Stimulated activated CD8-positive, alpha-beta memory T cell treated with anti-CD3 and anti-CD28 coated beads, Interleukin-2, amount 100 ng/mL, for 48 hours (primary cell): ENCODE data around the gene CFAP298.
"Not testable (repeated sequence)": the region's sequence is repeated elsewhere in the genome, so short reads cannot be mapped to it uniquely, and the experiment has no call there.

Experiments
- DNase-seq, 2 donors: peaks; one replicate each; pipeline ENCODE4 v3.0.0-alpha.2; 2020; ENCODE audit warnings: low read depth in 2 of 2

CFAP298 gene, protein sequence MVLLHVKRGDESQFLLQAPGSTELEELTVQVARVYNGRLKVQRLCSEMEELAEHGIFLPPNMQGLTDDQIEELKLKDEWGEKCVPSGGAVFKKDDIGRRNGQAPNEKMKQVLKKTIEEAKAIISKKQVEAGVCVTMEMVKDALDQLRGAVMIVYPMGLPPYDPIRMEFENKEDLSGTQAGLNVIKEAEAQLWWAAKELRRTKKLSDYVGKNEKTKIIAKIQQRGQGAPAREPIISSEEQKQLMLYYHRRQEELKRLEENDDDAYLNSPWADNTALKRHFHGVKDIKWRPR

DNA sequence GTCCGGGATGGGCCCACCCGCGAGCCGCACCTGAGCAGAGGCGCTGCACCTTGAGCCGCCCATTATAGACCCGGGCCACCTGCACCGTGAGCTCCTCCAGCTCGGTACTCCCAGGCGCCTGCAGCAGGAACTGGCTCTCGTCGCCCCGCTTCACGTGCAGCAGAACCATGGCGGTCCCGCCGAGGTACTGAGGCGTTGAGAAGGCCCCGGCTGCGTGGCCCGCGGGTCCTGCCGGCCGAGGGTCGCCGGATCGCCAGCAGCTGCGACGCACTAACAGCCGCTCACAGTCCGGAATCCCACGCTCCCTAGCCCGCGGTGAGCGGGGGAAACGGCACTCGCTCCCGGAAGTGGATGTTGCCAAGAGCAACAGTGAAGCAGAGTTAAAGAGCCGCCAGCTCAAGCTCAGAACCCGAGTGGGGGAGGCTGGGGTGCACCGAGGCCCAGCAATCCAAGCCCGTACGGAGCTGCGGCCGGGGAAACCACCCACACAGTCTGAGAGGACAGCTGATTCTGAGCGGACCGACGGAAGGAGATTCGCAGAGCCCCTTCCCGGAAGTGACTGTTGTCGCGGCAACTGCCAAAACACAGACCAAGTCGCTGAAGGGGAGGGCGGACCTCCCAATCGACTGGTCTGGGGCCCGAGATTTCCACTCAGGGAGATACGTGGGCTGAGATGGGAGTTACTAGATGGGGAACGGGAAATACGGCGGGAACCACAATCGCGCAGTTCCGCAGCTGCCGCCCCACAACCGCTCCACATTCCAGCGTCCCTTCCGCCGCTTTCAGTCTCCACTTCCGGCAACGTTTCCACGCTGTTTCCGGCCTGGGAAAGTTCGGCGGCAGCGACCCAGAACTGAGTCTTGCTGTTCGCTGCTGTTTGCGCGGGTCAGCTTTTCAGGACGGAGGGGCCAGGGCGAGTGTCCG is at the start of gene CFAP298:
Gene CFAP298, minus strand, starts transcription at position 303 of the 924 bp plus-strand sequence. Its CDS starts 134 bp downstream, at position 169.
- DNase-seq: peak; percentile 77 to 79

DNA sequence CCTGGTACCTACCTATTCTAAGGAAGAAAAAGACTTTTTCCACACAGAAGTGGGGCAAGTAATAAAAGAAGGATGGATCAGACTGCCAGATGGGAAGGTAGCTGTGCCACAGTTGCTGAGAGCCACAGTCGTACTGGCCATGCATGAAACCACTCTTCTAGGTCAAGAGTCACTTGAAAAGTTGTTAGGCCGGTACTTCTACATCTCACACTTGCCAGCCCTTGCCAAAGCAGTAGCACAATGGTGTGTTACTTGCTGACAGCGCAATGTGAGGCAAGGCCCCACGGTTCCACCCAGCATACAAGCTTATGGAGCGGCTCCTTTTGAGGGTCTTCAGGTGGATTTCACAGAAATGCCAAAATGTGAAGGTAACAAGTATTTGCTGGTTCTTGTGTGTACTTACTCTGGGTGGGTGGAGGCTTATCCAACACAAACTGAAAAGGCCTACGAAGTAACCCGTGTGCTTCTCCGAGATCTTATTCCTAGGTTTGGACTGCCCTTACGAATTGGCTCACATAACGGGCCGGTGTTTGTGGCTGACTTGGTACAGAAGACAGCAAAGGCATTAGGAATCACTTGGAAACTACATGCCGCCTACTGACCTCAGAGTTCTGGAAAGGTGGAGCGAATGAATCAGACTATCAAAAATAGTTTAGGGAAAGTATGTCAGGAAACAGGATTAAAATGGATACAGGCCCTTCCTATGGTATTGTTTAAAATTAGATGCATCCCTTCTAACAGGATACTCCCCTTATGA is 49.0 kb upstream of the CFAP298 start:
- not testable (repeated sequence) for DNase-seq

DNA sequence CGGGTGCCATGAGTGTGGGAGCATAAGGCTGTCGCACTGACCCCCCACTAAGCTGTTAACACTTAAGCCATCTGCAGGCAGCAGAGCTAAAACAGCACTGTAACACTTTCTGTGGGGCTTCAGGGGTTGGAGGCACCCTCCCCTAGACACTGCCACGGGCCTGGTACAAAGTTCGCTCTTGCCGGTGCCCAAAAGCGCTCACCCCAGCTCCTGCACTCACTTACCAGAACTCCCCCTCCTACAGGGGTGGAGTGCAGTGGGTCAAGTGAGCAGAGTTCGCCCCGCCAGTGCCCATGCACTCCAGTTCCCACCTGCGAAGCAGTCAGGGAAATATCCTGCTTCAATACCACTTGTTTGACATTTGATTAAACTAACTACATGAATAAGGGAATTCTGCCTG is 46.3 kb upstream of the CFAP298 start:
- DNase-seq: no peak

DNA sequence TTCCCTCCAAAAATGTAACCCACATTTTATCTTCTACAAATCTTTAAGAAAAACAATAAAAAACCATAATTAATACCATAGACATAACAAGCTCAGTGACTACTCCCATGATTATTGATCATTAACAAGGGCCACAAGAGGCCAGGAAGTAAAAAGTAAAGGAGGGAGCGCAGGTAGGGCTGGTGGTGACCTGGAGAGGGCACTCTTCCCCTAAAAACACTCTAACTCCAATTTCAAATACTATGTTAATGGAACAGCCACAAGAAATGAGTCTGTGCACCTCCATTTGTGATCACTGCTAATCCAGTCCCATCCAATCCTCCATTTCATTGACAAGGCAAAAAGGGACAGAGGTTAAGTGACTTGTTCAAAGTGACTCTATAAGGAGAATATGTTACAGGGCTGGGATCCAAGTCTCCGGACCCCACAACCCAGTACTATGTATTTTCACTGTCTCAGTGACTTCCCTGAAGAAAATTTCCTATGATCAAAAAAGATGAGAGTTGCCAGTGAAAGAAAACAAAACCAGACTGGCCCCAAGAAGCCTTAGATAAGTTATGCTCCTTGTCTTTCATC is 41.2 kb upstream of the CFAP298 start:
- no peak for DNase-seq

DNA sequence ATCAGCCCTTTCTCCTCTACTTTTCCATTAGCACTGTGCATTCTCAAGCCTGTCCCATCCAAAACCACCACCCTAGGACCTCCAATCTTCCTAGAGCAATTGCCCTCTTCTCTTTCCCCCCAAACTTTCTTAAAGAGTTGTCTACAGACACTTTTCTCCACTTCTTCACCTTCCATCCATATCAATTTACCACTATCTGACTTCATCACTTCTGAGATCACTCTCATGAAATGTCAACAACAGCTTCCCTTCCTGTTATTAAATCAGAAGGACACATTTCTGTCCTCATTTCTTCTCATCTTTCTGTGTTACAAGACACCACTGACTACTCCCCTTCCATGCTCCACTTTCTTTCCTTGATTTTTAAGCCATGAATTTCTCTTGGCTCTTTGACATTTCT is 36.0 kb upstream of the CFAP298 start:
- DNase-seq: no peak

DNA sequence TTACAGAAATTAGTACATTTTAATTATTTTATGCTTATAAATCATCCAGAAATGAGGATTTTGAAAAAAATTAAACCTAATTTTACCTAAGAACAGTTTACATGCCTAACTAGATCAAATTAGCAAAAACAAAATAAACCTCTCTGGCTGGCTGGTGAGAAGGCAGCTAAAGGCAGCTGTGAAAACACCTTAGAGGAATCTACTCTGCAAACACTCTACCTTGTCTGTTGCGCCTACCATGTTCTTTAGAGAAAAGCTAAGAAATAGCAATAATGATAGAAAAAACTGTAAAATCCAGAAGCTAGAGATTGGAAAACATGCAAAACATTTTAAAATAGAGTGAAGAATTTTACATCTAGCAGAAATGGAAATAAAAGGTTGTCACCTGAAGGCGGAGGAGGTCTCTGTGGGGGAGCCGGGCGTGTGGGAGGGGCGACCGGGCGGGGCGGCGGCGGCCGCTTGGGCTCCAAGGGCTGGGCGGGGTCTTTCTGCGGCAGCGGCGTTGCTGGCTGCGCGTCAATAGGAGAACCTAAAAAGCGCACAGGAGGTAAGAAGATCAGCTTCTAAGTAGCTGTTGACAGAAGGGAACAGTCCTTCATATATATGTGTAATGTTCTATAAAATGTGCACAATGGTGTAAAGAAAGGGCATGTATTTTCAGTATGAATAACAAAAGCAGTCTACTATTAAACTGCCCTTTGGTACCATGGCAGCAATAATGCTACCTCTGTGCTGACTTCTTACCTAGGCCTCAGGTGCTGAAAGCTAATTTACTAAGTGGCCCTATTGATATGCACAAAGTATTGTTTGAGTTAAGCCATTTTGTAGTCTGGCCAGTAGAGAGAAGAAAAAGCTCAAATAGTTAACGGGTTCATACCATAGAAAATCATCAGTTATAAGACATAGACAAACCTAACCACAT is 33.3 kb upstream of the CFAP298 start:
- DNase-seq: no peak

DNA sequence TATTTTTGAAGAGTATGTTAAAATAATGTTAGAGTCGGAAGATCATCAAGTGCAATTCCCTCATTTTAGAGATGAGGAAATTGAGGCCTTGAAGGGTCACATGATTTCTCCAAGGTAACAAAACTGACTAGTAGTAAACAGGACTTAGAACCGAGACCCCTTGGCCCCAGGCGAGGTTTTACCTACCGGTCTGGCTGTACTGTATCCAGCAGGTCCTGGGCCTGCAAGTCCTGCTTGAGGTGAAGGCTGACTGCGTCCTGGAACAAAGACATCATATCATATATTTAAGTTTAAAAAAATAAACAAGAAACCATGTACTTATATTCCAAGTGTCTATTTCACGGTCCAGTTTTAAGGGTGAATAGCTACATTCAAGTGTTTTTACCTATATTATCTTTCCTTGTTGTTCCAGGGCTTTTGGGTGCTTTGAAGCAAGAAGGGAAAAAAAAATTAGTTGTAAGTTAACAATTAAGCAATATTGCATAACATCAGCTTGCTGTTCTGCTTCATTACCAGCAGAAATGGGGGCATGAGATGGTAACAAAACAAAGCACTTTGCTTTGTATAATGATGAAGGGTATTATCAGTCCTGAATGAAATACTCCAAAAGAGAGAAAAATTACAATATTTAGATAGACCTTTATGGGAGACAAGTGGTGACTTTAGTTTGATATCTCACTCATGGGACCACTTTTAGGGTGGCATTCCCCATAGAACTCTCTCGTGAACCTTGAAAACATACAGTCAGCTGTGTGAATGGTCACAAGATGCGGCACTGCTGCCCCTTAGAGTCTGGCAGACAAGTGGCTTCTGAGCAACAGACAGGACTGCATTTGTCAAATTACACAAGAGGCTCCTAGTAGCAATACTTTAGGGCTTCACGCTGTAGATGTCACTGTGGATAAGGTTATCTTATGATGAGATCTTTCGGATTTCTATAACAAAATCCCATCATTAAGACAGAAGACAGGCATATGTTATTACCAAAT is 29.8 kb upstream of the CFAP298 start:
- no peak for DNase-seq

DNA sequence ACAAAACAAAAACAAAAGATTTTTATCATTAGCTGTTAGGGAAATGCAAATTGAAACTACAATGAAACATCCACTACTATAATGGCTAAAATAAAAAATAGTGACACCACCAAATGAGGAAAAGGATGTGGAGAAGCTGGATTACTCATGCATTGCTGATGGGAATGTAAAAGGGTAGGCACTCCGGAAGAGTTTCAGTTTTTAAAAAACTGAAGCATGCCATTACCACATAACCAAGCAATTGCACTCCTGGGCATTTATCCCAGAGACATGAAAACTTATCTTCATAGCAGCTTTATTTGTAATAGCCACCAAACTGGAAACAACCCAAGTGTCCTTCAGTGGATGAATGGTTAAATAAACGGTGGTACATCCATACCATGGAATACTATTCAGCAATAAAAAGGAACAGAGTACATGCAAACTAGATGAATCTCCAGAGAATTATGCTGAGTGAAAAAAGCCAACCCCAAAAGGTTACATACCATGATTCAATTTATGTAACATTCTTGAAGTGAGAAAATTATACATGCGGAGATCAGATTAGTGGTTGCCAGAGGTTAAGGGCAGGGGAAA is 14.5 kb upstream of the CFAP298 start:
- no peak for DNase-seq

DNA sequence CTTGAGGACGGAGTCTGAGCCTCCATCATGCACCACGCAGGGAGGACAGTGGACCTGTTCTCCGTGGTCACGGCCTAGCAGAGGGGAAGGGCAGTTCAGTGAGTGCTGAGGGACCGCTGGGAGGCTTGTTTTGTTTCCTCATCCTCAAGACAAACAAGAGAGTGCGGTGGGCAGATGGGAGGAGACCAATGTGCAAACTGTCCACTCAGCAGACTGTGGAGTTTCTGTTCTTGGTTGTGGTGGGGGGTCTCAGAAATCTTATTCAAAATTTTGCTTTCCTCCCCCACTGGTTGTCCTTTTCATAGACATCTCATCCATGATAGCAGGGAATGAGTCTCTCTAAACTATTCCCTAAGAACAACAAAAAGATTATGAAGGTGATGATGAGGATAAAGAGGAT is 6.0 kb upstream of the CFAP298 start:
- not testable (repeated sequence) for DNase-seq

DNA sequence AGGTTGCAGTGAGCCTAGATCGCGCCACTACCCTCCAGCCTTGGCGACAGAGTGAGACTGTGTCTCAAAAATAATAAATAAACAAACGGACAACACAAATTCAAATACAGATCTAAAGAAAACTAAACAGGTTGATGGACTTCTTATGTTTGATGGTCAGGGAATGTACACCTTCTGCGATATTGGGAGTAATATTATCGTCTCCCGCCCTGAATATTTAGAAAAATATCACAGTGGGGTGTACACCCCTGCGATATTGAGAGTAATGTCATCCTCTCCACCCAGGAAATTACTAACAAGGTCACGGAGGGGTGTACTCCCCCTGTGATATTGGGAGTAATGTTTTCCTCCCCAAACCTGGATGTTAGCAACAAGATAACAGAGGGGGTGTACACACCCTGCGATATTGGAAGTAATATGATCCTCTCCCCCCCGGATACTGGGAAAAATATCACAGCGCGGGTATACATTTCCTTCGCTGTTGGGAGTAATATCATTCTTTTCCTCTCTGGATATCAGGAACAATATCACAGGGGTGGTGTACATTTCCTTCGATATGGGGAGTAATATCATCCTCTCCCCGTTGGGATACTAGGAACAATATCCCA is 1.4 kb upstream of the CFAP298 start:
- no peak for DNase-seq

DNA sequence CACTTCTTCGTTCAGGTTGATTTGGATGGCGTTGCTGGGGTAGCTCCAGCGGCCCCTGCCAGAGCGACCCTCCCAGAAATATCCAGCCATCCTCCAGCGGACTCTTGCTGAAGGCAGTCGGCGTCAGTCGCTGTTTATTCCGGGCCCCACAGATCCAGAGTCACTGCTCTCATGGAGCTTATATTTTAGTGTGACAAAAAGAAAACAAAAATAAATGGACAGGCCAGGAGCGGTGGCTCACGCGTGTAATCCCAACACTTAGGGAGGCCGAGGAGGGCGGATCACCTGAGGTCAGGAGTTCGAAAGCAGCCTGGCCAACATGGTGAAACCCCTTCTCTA is 791 bp upstream of the CFAP298 start:
- no peak for DNase-seq

DNA sequence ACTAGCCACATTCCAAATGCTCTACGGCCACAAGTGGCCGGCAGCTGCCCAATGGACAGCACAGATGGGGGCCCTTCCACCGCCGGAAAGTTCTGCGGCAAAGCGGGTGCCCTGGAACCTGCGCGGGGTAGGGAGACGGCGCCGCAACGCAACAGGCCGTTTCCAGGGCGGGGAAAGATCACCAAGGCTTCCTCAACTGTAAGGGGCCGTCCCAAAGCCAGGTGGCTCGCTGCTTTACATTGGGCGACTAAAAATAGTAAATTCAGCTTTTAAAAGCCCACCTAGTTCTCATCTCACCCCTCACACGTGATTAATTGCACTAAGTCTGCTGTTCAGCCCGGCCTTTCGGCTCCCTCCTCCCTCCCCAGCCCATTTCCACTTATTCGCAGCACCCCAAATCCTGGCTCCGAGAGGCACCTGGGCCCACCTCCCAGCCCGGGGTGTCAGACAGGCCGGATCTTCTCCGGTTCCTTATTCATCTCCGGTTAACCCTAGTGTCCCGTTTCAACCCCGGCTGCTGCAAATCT is 643 bp downstream of the CFAP298 start:
- DNase-seq: peak; percentile 21 to 29

DNA sequence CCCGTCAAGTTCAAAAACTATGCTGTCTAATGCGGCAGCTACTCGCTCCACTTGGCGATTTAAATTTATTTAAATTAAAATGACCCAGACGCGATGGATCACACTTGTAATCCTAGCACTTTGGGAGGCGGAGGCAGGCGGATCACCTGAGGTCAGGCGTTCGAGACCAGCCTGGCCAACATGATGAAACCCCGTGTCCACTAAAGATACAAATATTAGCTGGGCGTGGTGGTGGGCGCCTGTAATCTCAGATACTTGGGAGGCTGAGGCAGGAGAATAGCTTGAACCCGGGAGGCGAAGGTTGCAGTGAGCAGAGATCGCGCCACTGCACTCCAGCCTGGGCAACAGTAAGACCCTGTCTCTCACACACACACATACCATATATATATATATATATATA is 1.2 kb downstream of the CFAP298 start:
- not testable (repeated sequence) for DNase-seq

DNA sequence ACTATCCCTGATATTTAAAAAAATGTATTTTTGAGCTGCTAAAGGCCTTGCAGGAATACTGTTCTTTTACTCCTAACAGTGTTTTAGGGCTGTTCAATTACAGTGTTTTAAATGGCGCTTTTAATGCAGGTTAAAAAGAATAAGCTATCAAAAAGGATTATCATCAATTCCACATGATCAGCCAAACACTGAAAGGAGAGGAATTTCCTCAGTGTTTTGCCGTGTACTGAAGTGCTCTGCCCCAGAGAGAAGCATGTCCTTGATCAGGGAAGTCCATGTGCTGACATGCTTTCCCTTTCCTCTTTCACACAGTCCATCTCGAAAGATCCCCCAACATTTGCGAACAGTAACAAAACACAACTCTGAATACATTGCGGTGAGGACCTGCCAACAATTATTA is 3.3 kb downstream of the CFAP298 start:
- DNase-seq: no peak

DNA sequence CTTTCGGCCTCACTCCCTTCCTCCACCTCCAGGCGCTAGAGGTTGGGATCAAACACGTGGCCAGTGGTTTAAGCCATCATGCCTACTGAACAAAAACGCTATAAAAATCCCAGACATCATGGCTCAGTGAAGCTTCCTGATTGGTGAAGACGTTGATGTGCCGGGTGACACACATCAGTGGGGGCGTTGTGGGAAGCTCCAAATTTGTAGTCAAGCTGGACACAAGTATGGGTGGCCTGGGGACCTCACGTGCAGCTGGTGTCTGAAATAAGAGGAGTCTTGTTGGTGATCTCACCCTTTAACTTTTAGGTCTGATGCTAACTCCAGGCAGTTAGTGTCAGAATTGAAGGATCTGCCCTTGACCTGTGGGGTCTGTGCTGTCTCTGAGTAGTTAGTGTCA is 6.7 kb downstream of the CFAP298 start:
- no peak for DNase-seq

DNA sequence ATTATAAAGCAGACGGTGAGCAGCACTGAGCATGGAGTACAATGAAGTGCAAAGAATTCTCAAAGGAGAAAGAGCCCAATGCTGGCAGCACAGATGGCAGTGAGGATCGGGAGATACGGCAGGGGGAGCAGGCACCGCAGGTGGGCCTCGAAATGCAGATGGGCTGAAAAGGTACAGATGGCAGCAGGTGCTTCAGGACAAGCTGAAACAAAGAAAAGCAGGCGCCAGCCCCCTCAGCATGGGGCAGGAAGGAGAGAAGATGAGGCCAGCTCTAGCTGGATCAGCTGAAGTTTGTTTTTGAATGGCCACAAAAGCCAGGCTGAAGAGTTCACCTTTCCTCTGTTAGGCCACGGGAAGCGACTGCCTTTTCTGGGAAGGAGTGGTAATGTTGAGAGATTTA is 7.7 kb downstream of the CFAP298 start:
- DNase-seq: no peak

DNA sequence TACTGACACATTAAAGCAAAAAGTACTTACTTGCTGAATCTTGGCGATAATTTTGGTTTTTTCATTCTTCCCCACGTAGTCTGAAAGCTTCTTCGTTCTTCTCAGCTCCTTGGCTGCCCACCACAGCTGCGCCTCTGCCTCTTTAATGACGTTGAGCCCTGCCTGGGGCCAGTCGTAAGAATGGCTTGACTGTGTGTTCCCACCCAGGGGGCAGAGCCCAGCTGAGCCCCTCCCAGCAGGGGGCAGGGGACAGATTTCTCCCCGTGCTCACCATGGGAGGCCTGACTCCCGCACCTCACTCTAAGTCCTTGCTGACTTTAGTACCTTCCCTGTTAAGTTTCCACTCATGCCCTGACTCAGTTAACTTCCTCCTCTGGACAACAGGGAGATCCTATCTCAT is 9.0 kb downstream of the CFAP298 start:
- no peak for DNase-seq

DNA sequence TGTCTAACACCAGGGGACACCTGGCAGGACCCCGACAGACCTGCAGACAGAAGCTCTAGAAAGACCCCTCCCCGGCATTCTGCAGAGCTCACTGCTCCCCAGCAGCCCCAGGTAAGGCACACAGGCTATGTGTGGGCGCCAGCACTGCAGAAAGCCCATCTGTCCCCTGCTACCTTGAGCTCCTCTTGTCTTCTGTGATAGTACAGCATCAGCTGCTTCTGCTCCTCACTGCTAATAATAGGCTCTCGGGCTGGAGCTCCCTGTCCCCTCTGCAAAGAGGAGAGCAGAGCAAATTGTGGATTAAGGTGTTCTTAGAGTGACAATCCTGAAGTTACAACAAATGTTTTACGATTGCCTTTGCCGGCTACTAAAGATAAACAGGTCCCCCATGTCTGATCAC is 10.1 kb downstream of the CFAP298 start:
- no peak for DNase-seq

DNA sequence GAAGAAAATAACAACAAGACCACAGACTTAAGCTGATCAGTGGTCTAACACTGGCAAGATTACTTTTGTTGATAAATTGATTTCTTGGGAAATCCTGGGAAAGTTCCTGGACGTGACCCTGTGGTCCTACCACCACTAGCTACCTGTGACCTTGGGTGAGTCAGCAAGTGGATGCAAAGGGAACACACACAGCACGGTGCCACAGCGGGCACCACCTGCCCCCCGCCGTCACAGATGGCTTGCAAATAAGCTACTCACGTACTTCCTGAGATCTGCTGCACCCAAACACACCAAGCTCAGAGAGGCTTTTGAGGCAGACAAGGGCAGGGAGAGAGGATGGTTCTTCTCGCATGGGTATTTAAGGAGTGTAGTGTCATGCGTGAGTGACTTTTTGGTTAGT is 12.7 kb downstream of the CFAP298 start:
- DNase-seq: no peak
